ENCODE results near the gene MAP3K3.

The MAP3K3 gene

GRCh38 chr17:63639125-63639524, 16.9 kb downstream of the MAP3K3 start:
- Histone ChIP-seq H3K27me3 (ENCODE audit: low read depth, low read length) (no peaks in the 10 kb centered on the region), H3K27ac (ENCODE audit: low read length) (no peak overlapping the region), H3K4me3 (ENCODE audit: low read depth in 1 of 2, low read length in 2 of 2) (no peak overlapping the region), H3K9me3 (ENCODE audit: control insufficient read depth in 1 of 2, low read length in 2 of 2) (no peaks in the 10 kb centered on the region), H3K36me3 (ENCODE audit: control insufficient read depth in 1 of 2, insufficient read depth in 2 of 2, low read length in 2 of 2) (peaks cover 12 to 19% of the 10 kb centered on the region in 2 donors), H3K4me1 (ENCODE audit: control insufficient read depth in 1 of 2, insufficient read depth in 2 of 2, low read length in 2 of 2) (peaks cover 7 to 28% of the 10 kb centered on the region in 2 donors)

- Histone ChIP-seq H3K4me1 (ENCODE audit: control insufficient read depth in 1 of 2, insufficient read depth in 2 of 2, low read length in 2 of 2) (peaks cover 0 to 21% of the 10 kb centered on the region in 2 donors), H3K9me3 (ENCODE audit: control insufficient read depth in 1 of 2, low read length in 2 of 2) (no peaks in the 10 kb centered on the region), H3K27ac (ENCODE audit: low read length) (no peak overlapping the region), H3K36me3 (ENCODE audit: control insufficient read depth in 1 of 2, insufficient read depth in 2 of 2, low read length in 2 of 2) (peaks cover 12 to 19% of the 10 kb centered on the region in 2 donors), H3K27me3 (ENCODE audit: low read depth, low read length) (no peaks in the 10 kb centered on the region), H3K4me3 (ENCODE audit: low read depth in 1 of 2, low read length in 2 of 2) (no peak overlapping the region)
Observed at GRCh38 chr17:63640038-63640437, 17.8 kb downstream of the MAP3K3 start.

- H3K4me1 ChIP-seq (ENCODE audit: control insufficient read depth in 1 of 2, insufficient read depth in 2 of 2, low read length in 2 of 2), result peaks cover 0 to 10% of the 10 kb centered on the region in 2 donors
- H3K9me3 ChIP-seq (ENCODE audit: control insufficient read depth in 1 of 2, low read length in 2 of 2), result no peaks in the 10 kb centered on the region
- no peak overlapping the region for H3K4me3 ChIP-seq (ENCODE audit: low read depth in 1 of 2, low read length in 2 of 2)
- peaks cover 7 to 16% of the 10 kb centered on the region in 2 donors for H3K36me3 ChIP-seq (ENCODE audit: control insufficient read depth in 1 of 2, insufficient read depth in 2 of 2, low read length in 2 of 2)
- no peak overlapping the region for H3K27ac ChIP-seq (ENCODE audit: low read length)
- no peaks in the 10 kb centered on the region for H3K27me3 ChIP-seq (ENCODE audit: low read depth, low read length)
Observed at GRCh38 chr17:63641692-63642448, 19.7 kb downstream of the MAP3K3 start.

GRCh38 chr17:63644846-63645245, 22.6 kb downstream of the MAP3K3 start:
- no peaks in the 10 kb centered on the region for H3K9me3 ChIP-seq (ENCODE audit: control insufficient read depth in 1 of 2, low read length in 2 of 2)
- no peaks in the 10 kb centered on the region for H3K27me3 ChIP-seq (ENCODE audit: low read depth, low read length)
- no peak overlapping the region for H3K27ac ChIP-seq (ENCODE audit: low read length)
- H3K4me1 ChIP-seq (ENCODE audit: control insufficient read depth in 1 of 2, insufficient read depth in 2 of 2, low read length in 2 of 2), result peaks cover 0 to 12% of the 10 kb centered on the region in 2 donors
- H3K36me3 ChIP-seq (ENCODE audit: control insufficient read depth in 1 of 2, insufficient read depth in 2 of 2, low read length in 2 of 2), result peaks cover 0 to 16% of the 10 kb centered on the region in 2 donors
- no peak overlapping the region for H3K4me3 ChIP-seq (ENCODE audit: low read depth in 1 of 2, low read length in 2 of 2)

GRCh38 chr17:63645775-63646487, 23.7 kb downstream of the MAP3K3 start:
- no peak overlapping the region for H3K27ac ChIP-seq (ENCODE audit: low read length)
- no peak overlapping the region for H3K4me3 ChIP-seq (ENCODE audit: low read depth in 1 of 2, low read length in 2 of 2)
- H3K36me3 ChIP-seq (ENCODE audit: control insufficient read depth in 1 of 2, insufficient read depth in 2 of 2, low read length in 2 of 2), result peaks cover 0 to 16% of the 10 kb centered on the region in 2 donors
- H3K4me1 ChIP-seq (ENCODE audit: control insufficient read depth in 1 of 2, insufficient read depth in 2 of 2, low read length in 2 of 2), result peaks cover 0 to 12% of the 10 kb centered on the region in 2 donors
- H3K27me3 ChIP-seq (ENCODE audit: low read depth, low read length), result no peaks in the 10 kb centered on the region
- H3K9me3 ChIP-seq (ENCODE audit: control insufficient read depth in 1 of 2, low read length in 2 of 2), result no peaks in the 10 kb centered on the region

- no peak overlapping the region for H3K27ac ChIP-seq (ENCODE audit: low read length)
- no peaks in the 10 kb centered on the region for H3K9me3 ChIP-seq (ENCODE audit: control insufficient read depth in 1 of 2, low read length in 2 of 2)
- peaks cover 0 to 16% of the 10 kb centered on the region in 2 donors for H3K36me3 ChIP-seq (ENCODE audit: control insufficient read depth in 1 of 2, insufficient read depth in 2 of 2, low read length in 2 of 2)
- H3K27me3 ChIP-seq (ENCODE audit: low read depth, low read length), result no peaks in the 10 kb centered on the region
- H3K4me3 ChIP-seq (ENCODE audit: low read depth in 1 of 2, low read length in 2 of 2), result no peak overlapping the region
- H3K4me1 ChIP-seq (ENCODE audit: control insufficient read depth in 1 of 2, insufficient read depth in 2 of 2, low read length in 2 of 2), result peaks cover 0 to 12% of the 10 kb centered on the region in 2 donors
Observed at GRCh38 chr17:63646488-63646806, 24.2 kb downstream of the MAP3K3 start.

- peaks cover 0 to 16% of the 10 kb centered on the region in 2 donors for H3K36me3 ChIP-seq (ENCODE audit: control insufficient read depth in 1 of 2, insufficient read depth in 2 of 2, low read length in 2 of 2)
- H3K4me1 ChIP-seq (ENCODE audit: control insufficient read depth in 1 of 2, insufficient read depth in 2 of 2, low read length in 2 of 2), result peaks cover 0 to 12% of the 10 kb centered on the region in 2 donors
- no peak overlapping the region for H3K27ac ChIP-seq (ENCODE audit: low read length)
- H3K9me3 ChIP-seq (ENCODE audit: control insufficient read depth in 1 of 2, low read length in 2 of 2), result no peaks in the 10 kb centered on the region
- H3K4me3 ChIP-seq (ENCODE audit: low read depth in 1 of 2, low read length in 2 of 2), result no peak overlapping the region
- no peaks in the 10 kb centered on the region for H3K27me3 ChIP-seq (ENCODE audit: low read depth, low read length)
Observed at GRCh38 chr17:63647065-63647725, 25.0 kb downstream of the MAP3K3 start.

- H3K4me1 ChIP-seq (ENCODE audit: control insufficient read depth in 1 of 2, insufficient read depth in 2 of 2, low read length in 2 of 2), result peaks cover 0 to 12% of the 10 kb centered on the region in 2 donors
- no peaks in the 10 kb centered on the region for H3K9me3 ChIP-seq (ENCODE audit: control insufficient read depth in 1 of 2, low read length in 2 of 2)
- H3K4me3 ChIP-seq (ENCODE audit: low read depth in 1 of 2, low read length in 2 of 2), result no peak overlapping the region
- no peak overlapping the region for H3K27ac ChIP-seq (ENCODE audit: low read length)
- no peaks in the 10 kb centered on the region for H3K27me3 ChIP-seq (ENCODE audit: low read depth, low read length)
- peaks cover 0 to 22% of the 10 kb centered on the region in 2 donors for H3K36me3 ChIP-seq (ENCODE audit: control insufficient read depth in 1 of 2, insufficient read depth in 2 of 2, low read length in 2 of 2)
Observed at GRCh38 chr17:63647936-63648335, 25.7 kb downstream of the MAP3K3 start.

GRCh38 chr17:63649813-63650212, 27.6 kb downstream of the MAP3K3 start:
- Histone ChIP-seq H3K4me1 (ENCODE audit: control insufficient read depth in 1 of 2, insufficient read depth in 2 of 2, low read length in 2 of 2) (peaks cover 0 to 12% of the 10 kb centered on the region in 2 donors), H3K27me3 (ENCODE audit: low read depth, low read length) (no peaks in the 10 kb centered on the region), H3K36me3 (ENCODE audit: control insufficient read depth in 1 of 2, insufficient read depth in 2 of 2, low read length in 2 of 2) (peaks cover 6 to 30% of the 10 kb centered on the region in 2 donors), H3K9me3 (ENCODE audit: control insufficient read depth in 1 of 2, low read length in 2 of 2) (no peaks in the 10 kb centered on the region), H3K27ac (ENCODE audit: low read length) (no peak overlapping the region), H3K4me3 (ENCODE audit: low read depth in 1 of 2, low read length in 2 of 2) (no peak overlapping the region)

GRCh38 chr17:63652106-63652505, 29.9 kb downstream of the MAP3K3 start:
- no peak overlapping the region for H3K4me3 ChIP-seq (ENCODE audit: low read depth in 1 of 2, low read length in 2 of 2)
- peaks cover 0 to 9% of the 10 kb centered on the region in 2 donors for H3K4me1 ChIP-seq (ENCODE audit: control insufficient read depth in 1 of 2, insufficient read depth in 2 of 2, low read length in 2 of 2)
- H3K9me3 ChIP-seq (ENCODE audit: control insufficient read depth in 1 of 2, low read length in 2 of 2), result no peaks in the 10 kb centered on the region
- H3K27ac ChIP-seq (ENCODE audit: low read length), result no peak overlapping the region
- H3K27me3 ChIP-seq (ENCODE audit: low read depth, low read length), result no peaks in the 10 kb centered on the region
- peaks cover 6 to 20% of the 10 kb centered on the region in 2 donors for H3K36me3 ChIP-seq (ENCODE audit: control insufficient read depth in 1 of 2, insufficient read depth in 2 of 2, low read length in 2 of 2)

GRCh38 chr17:63653050-63653449, 30.8 kb downstream of the MAP3K3 start:
- Histone ChIP-seq H3K36me3 (ENCODE audit: control insufficient read depth in 1 of 2, insufficient read depth in 2 of 2, low read length in 2 of 2) (peaks cover 6 to 18% of the 10 kb centered on the region in 2 donors), H3K27me3 (ENCODE audit: low read depth, low read length) (no peaks in the 10 kb centered on the region), H3K4me1 (ENCODE audit: control insufficient read depth in 1 of 2, insufficient read depth in 2 of 2, low read length in 2 of 2) (no peaks in the 10 kb centered on the region), H3K9me3 (ENCODE audit: control insufficient read depth in 1 of 2, low read length in 2 of 2) (no peaks in the 10 kb centered on the region), H3K27ac (ENCODE audit: low read length) (no peak overlapping the region), H3K4me3 (ENCODE audit: low read depth in 1 of 2, low read length in 2 of 2) (no peak overlapping the region)

Data from muscle layer of duodenum (tissue), 2 donors.